Measurements from ENCODE around the gene C11orf42. TPM values are rescaled to one million over a fixed set of nuclear protein-coding genes. Genes with fewer than 3 reads are reported as not detected.

C11orf42 gene
- total and polyA plus RNA-seq, 2 donors (not counting 1 experiment from before 2014, with no cell fraction given), result not detected

DNA sequence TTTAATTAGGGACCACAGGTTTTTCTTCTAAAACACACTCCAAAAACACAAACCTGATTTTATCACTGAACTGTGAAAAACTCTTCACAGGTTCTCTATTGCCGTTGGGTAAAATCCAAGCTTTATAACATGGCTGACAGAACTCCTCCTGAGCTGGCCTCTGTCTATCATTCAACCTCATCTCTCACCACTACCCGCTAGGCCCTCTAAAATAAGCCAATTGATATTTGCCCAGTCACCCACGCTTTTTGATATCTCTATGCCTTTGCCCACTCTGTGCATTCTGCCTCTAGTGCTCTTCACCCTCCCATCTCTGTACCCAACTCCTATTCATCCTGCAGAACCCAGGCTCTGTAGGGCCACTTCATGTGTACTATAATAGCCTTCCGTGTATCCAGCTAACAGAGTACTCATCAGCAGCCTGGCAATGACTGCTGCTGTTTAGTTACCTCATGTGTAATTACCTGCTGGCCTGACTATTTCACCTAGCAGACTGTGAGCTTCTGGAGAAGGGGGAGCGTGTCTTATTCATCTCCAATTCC is 32.5 kb downstream of the C11orf42 start:
- H3K9me3 Mint-ChIP-seq (ENCODE audit: insufficient read depth), result no peaks in the 10 kb centered on the region
- no peak for DNase-seq
- no peak for ATAC-seq (ENCODE audit: low read depth)
- WGBS (ENCODE audit: insufficient coverage), result 95% methylated on average over 3 of the region's 5 CpGs
- Histone ChIP-seq H3K79me2 (ENCODE audit: control insufficient read depth, insufficient read depth, low read length) (peaks cover 16% of the 10 kb centered on the region), H3K27ac (ENCODE audit: low read length in 2 of 2) (no peak overlapping the region), H3K9ac (ENCODE audit: low read length) (no peak overlapping the region), H3K4me2 (replicated peaks; ENCODE audit: low read depth, low read length, poor library complexity, severe bottlenecking) (no peak overlapping the region), H3K27me3 (replicated peaks in 1 of 4; ENCODE audit: control extremely low read depth in 1 of 4, control insufficient read depth in 3 of 4, insufficient read depth in 4 of 4, low read length in 3 of 4) (peaks cover 0 to 21% (median 3%) of the 10 kb centered on the region in 4 experiments), H3K36me3 (replicated peaks in 1 of 2; ENCODE audit: control extremely low read depth in 1 of 2, control insufficient read depth in 1 of 2, extremely low read depth in 1 of 2, insufficient read depth in 2 of 2, low read length in 1 of 2) (no peaks in the 10 kb centered on the region), H4K20me1 (ENCODE audit: control insufficient read depth, insufficient read depth, low read length, poor library complexity, severe bottlenecking) (no peaks in the 10 kb centered on the region), H3K9me3 (ENCODE audit: control extremely low read depth in 1 of 3, control insufficient read depth in 2 of 3, insufficient read depth in 1 of 3, low read length in 2 of 3) (no peaks in the 10 kb centered on the region), H3K4me1 (ENCODE audit: control insufficient read depth in 2 of 2, insufficient read depth in 2 of 2, low read length in 2 of 2) (peaks cover 7 to 13% of the 10 kb centered on the region in 2 donors), H2AFZ (ENCODE audit: insufficient read depth, low read depth, low read length, poor library complexity, severe bottlenecking) (no peak overlapping the region), H3K4me3 (ENCODE audit: control extremely low read depth in 1 of 5, extremely low read depth in 1 of 5, insufficient read depth in 1 of 5, low read depth in 2 of 5, low read length in 4 of 5) (no peak overlapping the region)
- peaks cover 19% of the 10 kb centered on the region for H3K27me3 Mint-ChIP-seq
- POLR2A ChIA-PET, result no interaction called here
- intact Hi-C loops (cut with micrococcal nuclease), result loop anchor here (5.0 to 10.0 kb wide), 2 partner anchors 1259 to 1633 kb away; partner anchors contain the start of gene TRIM68
- CTCF ChIA-PET, result no interaction called here
- H3K4me3 Mint-ChIP-seq, result no peak overlapping the region
- peaks cover 21% of the 10 kb centered on the region for H3K4me1 Mint-ChIP-seq
- H3K27ac Mint-ChIP-seq, result no peak overlapping the region
- TF ChIP-seq CTCF (IDR thresholded peaks at IDR 0.05), result no peak
- no peak for TF ChIP-seq EZH2 (IDR thresholded peaks at IDR 0.05; ENCODE audit: borderline replicate concordance, insufficient read depth, low read depth, low read length, poor library complexity, severe bottlenecking)

DNA sequence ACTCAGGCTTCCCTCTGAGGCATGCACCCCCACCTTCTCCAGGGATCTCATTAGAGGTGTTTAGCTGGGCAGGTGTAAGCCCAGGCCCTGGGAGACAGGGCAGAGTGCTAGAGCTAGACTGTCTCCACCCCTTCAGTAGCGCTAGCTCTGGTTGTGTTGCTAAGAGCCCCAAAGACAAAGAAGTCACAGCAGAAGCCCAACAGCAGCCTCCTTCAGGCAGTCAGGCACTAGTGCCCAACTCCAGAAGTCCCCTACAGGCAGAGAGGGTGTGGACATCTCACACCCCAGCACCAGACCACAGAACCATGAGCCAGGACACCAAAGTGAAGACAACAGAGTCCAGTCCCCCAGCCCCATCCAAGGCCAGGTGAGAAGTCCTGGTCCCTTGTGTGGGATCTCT is 33.5 kb downstream of the C11orf42 start, which contains the start of gene CNGA4:
Gene CNGA4, plus strand, starts transcription at position 188 of the 400 bp plus-strand sequence. Its CDS starts 118 bp downstream, at position 306.
- Mint-ChIP-seq H3K27ac (no peak within 1 kb of the TSS), H3K27me3 (peaks cover 28% of the 10 kb centered on the region), H3K4me3 (no peak within 1 kb of the TSS), H3K9me3 (ENCODE audit: insufficient read depth) (no peaks in the 10 kb centered on the region), H3K4me1 (peaks cover 13% of the 10 kb centered on the region)
- no peak within 1 kb of the TSS for H3K9ac ChIP-seq (ENCODE audit: low read length)
- H3K27ac ChIP-seq (ENCODE audit: low read length in 2 of 2), result no peak within 1 kb of the TSS
- peaks cover 2 to 8% of the 10 kb centered on the region in 2 donors for H3K4me1 ChIP-seq (ENCODE audit: control insufficient read depth in 2 of 2, insufficient read depth in 2 of 2, low read length in 2 of 2)
- no peak within 1 kb of the TSS for H3K4me2 ChIP-seq (replicated peaks; ENCODE audit: low read depth, low read length, poor library complexity, severe bottlenecking)
- ATAC-seq (ENCODE audit: low read depth), result no peak
- TF ChIP-seq CTCF (IDR thresholded peaks at IDR 0.05) (no peak), EZH2 (IDR thresholded peaks at IDR 0.05; ENCODE audit: borderline replicate concordance, insufficient read depth, low read depth, low read length, poor library complexity, severe bottlenecking) (no peak)
- POLR2A ChIA-PET, result no interaction called here
- no peaks in the 10 kb centered on the region for H3K9me3 ChIP-seq (ENCODE audit: control extremely low read depth in 1 of 3, control insufficient read depth in 2 of 3, insufficient read depth in 1 of 3, low read length in 2 of 3)
- H3K4me3 ChIP-seq (ENCODE audit: control extremely low read depth in 1 of 5, extremely low read depth in 1 of 5, insufficient read depth in 1 of 5, low read depth in 2 of 5, low read length in 4 of 5), result no peak within 1 kb of the TSS
- H3K27me3 ChIP-seq (replicated peaks in 1 of 4; ENCODE audit: control extremely low read depth in 1 of 4, control insufficient read depth in 3 of 4, insufficient read depth in 4 of 4, low read length in 3 of 4), result peaks cover 0 to 21% (median 3%) of the 10 kb centered on the region in 4 experiments
- H2AFZ ChIP-seq (ENCODE audit: insufficient read depth, low read depth, low read length, poor library complexity, severe bottlenecking), result no peak within 1 kb of the TSS
- H4K20me1 ChIP-seq (ENCODE audit: control insufficient read depth, insufficient read depth, low read length, poor library complexity, severe bottlenecking), result no peaks in the 10 kb centered on the region
- no peak for DNase-seq
- intact Hi-C loops (cut with micrococcal nuclease), result loop anchor here (5.0 to 10.0 kb wide), 2 partner anchors 1258 to 1634 kb away; partner anchors contain the start of gene TRIM68
- CTCF ChIA-PET, result interaction anchor here (1.2 kb wide), 1 partner anchor 13 kb away, joined by 4 read pairs; no protein-coding TSS in a partner anchor
- H3K79me2 ChIP-seq (ENCODE audit: control insufficient read depth, insufficient read depth, low read length), result peaks cover 6% of the 10 kb centered on the region
- WGBS (ENCODE audit: insufficient coverage), result no CpG with 5 or more reads among the region's 1 CpG
- H3K36me3 ChIP-seq (replicated peaks in 1 of 2; ENCODE audit: control extremely low read depth in 1 of 2, control insufficient read depth in 1 of 2, extremely low read depth in 1 of 2, insufficient read depth in 2 of 2, low read length in 1 of 2), result no peaks in the 10 kb centered on the region

Data from B cell (primary cell).